ENCODE results near the gene PICK1. TPM values are rescaled to one million over a fixed set of nuclear protein-coding genes. Genes with fewer than 3 reads are reported as not detected.

The PICK1 gene
- total and polyA plus RNA-seq, 2 donors from 2014 or later, result 28.4 to 43.4 TPM

GRCh38 chr22:38017939-38018885, 39.0 kb upstream of the PICK1 start:
- H3K4me3 ChIP-seq (ENCODE audit: low read length in 3 of 3), result no peak overlapping the region
- H3K27ac ChIP-seq (ENCODE audit: low read depth in 2 of 2, low read length in 2 of 2), result no peak overlapping the region
- peaks cover 0 to 5% (median 4%) of the 10 kb centered on the region in 3 donors for H3K4me1 ChIP-seq (ENCODE audit: control insufficient read depth in 2 of 3, insufficient read depth in 2 of 3, low read depth in 1 of 3, low read length in 3 of 3)
- no peaks in the 10 kb centered on the region for H3K27me3 ChIP-seq (ENCODE audit: control insufficient read depth, insufficient read depth, low read length)
- no peak for FAIRE-seq
- H3K9ac ChIP-seq (ENCODE audit: low read length in 3 of 3), result no peak overlapping the region
- H3K9me3 ChIP-seq (ENCODE audit: control insufficient read depth in 2 of 3, insufficient read depth in 1 of 3, low read length in 3 of 3), result no peaks in the 10 kb centered on the region
- intact Hi-C loops (cut with DNase I), result no loop called here
- DNase-seq, result no peak
- TF ChIP-seq, protein P1, sequence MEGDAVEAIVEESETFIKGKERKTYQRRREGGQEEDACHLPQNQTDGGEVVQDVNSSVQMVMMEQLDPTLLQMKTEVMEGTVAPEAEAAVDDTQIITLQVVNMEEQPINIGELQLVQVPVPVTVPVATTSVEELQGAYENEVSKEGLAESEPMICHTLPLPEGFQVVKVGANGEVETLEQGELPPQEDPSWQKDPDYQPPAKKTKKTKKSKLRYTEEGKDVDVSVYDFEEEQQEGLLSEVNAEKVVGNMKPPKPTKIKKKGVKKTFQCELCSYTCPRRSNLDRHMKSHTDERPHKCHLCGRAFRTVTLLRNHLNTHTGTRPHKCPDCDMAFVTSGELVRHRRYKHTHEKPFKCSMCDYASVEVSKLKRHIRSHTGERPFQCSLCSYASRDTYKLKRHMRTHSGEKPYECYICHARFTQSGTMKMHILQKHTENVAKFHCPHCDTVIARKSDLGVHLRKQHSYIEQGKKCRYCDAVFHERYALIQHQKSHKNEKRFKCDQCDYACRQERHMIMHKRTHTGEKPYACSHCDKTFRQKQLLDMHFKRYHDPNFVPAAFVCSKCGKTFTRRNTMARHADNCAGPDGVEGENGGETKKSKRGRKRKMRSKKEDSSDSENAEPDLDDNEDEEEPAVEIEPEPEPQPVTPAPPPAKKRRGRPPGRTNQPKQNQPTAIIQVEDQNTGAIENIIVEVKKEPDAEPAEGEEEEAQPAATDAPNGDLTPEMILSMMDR (IDR thresholded peaks at IDR 0.05; ENCODE audit: borderline replicate concordance, extremely low read depth, insufficient read depth), result no peak
- no peaks in the 10 kb centered on the region for H3K36me3 ChIP-seq (ENCODE audit: control insufficient read depth in 2 of 3, insufficient read depth in 3 of 3, low read length in 3 of 3)

- H3K9ac ChIP-seq (ENCODE audit: low read length in 3 of 3), result no peak overlapping the region
- H3K4me3 ChIP-seq (ENCODE audit: low read length in 3 of 3), result no peak overlapping the region
- peaks cover 0 to 5% (median 4%) of the 10 kb centered on the region in 3 donors for H3K4me1 ChIP-seq (ENCODE audit: control insufficient read depth in 2 of 3, insufficient read depth in 2 of 3, low read depth in 1 of 3, low read length in 3 of 3)
- FAIRE-seq (no peak), DNase-seq (no peak)
- TF ChIP-seq, protein P1 (IDR thresholded peaks at IDR 0.05; ENCODE audit: borderline replicate concordance, extremely low read depth, insufficient read depth), result no peak
- H3K36me3 ChIP-seq (ENCODE audit: control insufficient read depth in 2 of 3, insufficient read depth in 3 of 3, low read length in 3 of 3), result no peaks in the 10 kb centered on the region
- H3K9me3 ChIP-seq (ENCODE audit: control insufficient read depth in 2 of 3, insufficient read depth in 1 of 3, low read length in 3 of 3), result no peaks in the 10 kb centered on the region
- no peaks in the 10 kb centered on the region for H3K27me3 ChIP-seq (ENCODE audit: control insufficient read depth, insufficient read depth, low read length)
- H3K27ac ChIP-seq (ENCODE audit: low read depth in 2 of 2, low read length in 2 of 2), result no peak overlapping the region
- intact Hi-C loops (cut with DNase I), result no loop called here
These were observed 38.0 kb upstream of the PICK1 start for GRCh38 chr22:38018938-38019827.

DNA sequence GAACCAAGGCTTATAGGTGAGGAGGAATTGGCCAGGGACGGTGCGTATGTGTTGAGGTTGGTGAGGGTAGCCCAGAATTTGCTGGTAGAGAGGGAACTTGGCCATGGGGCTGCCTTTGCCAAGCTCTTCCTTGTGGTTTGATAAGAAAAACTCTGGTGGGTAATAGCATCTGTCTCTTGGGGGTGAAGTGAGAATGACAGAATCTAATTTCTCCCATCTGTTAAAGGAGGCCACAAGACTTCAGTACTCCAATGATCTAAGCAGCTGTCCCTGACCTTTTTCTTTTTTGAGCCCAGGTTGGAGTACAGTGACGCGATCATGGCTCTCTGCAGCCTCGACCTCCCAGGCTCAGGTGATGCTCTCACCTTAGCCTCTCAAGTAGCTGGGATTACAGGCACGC, 36.0 kb upstream of the PICK1 start:
- peaks cover 0 to 5% (median 4%) of the 10 kb centered on the region in 3 donors for H3K4me1 ChIP-seq (ENCODE audit: control insufficient read depth in 2 of 3, insufficient read depth in 2 of 3, low read depth in 1 of 3, low read length in 3 of 3)
- H3K9me3 ChIP-seq (ENCODE audit: control insufficient read depth in 2 of 3, insufficient read depth in 1 of 3, low read length in 3 of 3), result no peaks in the 10 kb centered on the region
- no peaks in the 10 kb centered on the region for H3K27me3 ChIP-seq (ENCODE audit: control insufficient read depth, insufficient read depth, low read length)
- no peak overlapping the region for H3K9ac ChIP-seq (ENCODE audit: low read length in 3 of 3)
- H3K36me3 ChIP-seq (ENCODE audit: control insufficient read depth in 2 of 3, insufficient read depth in 3 of 3, low read length in 3 of 3), result no peaks in the 10 kb centered on the region
- FAIRE-seq (no peak), DNase-seq (no peak)
- no peak overlapping the region for H3K27ac ChIP-seq (ENCODE audit: low read depth in 2 of 2, low read length in 2 of 2)
- TF ChIP-seq, protein P1 (IDR thresholded peaks at IDR 0.05; ENCODE audit: borderline replicate concordance, extremely low read depth, insufficient read depth), result no peak
- no peak overlapping the region for H3K4me3 ChIP-seq (ENCODE audit: low read length in 3 of 3)
- intact Hi-C loops (cut with DNase I), result no loop called here
